Measurements from ENCODE around the gene CBX2.
A peak's percentile ranks its signal among the peaks of the same experiment; 100 is the strongest.

The CBX2 gene

DNA sequence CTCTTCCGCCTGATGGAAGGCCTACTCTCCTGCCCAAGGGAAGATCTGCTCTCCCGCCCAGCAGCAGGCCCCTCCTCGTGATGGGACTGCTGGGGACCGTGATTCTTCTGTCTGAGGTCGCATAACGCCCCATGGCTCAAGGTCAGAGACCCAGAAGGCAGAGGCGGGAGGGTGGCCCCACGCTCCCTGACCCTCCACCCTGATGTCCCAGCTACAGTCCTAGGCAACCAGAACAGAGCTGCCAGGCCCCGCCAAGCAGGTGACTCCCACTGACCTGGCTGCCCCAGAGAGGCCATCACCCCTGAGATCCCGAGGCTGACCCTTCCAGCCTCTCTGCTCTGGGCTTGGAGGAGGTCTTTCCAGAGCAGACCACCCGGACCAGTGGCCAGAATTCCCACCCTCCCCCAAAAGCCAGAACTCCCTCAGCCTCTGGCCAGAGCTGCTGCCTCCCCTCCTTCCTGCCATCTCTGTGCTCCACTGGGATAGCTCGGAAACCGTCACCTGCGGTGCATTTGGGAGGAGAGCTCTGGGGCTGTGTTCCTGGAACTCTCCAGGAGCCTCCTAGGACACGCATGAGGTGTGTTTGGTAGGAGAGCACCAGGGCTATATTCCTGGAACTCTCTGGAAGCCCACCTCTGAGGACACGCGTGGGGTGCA is 39.9 kb upstream of the CBX2 start:
- Histone ChIP-seq H3K4me3 (ENCODE audit: low read length) (no peak overlapping the region), H3K36me3 (ENCODE audit: control insufficient read depth, insufficient read depth, low read length) (no peaks in the 10 kb centered on the region), H3K4me1 (ENCODE audit: control insufficient read depth, insufficient read depth, low read length) (peaks cover 36% of the 10 kb centered on the region), H3K9me3 (ENCODE audit: control insufficient read depth, low read length) (no peaks in the 10 kb centered on the region), H3K9ac (ENCODE audit: low read length) (no peak overlapping the region), H3K27me3 (ENCODE audit: control insufficient read depth, insufficient read depth, low read length) (peaks cover 11% of the 10 kb centered on the region)

DNA sequence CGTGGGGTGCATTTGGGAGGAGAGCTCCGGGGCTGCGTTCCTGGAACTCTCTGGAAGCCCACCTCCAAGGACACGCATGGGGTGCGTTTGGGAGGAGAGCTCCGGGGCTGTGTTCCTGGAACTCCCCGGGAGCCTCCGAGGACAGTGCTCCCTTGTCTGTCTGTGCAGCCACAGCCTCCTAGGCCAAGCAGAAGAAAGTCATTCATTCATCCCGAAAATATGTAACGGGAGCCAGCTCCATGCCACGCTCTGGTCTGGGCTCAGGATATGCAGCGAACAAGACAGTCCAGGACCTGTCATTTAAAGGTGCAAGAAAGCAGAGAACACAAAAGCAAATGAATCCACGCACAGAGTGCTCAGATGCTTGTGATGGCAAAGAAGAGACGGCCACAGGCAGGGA is 39.3 kb upstream of the CBX2 start:
- Histone ChIP-seq H3K9me3 (ENCODE audit: control insufficient read depth, low read length) (no peaks in the 10 kb centered on the region), H3K36me3 (ENCODE audit: control insufficient read depth, insufficient read depth, low read length) (no peaks in the 10 kb centered on the region), H3K9ac (ENCODE audit: low read length) (no peak overlapping the region), H3K4me3 (ENCODE audit: low read length) (no peak overlapping the region), H3K27me3 (ENCODE audit: control insufficient read depth, insufficient read depth, low read length) (peaks cover 11% of the 10 kb centered on the region), H3K4me1 (ENCODE audit: control insufficient read depth, insufficient read depth, low read length) (peaks cover 31% of the 10 kb centered on the region)

DNA sequence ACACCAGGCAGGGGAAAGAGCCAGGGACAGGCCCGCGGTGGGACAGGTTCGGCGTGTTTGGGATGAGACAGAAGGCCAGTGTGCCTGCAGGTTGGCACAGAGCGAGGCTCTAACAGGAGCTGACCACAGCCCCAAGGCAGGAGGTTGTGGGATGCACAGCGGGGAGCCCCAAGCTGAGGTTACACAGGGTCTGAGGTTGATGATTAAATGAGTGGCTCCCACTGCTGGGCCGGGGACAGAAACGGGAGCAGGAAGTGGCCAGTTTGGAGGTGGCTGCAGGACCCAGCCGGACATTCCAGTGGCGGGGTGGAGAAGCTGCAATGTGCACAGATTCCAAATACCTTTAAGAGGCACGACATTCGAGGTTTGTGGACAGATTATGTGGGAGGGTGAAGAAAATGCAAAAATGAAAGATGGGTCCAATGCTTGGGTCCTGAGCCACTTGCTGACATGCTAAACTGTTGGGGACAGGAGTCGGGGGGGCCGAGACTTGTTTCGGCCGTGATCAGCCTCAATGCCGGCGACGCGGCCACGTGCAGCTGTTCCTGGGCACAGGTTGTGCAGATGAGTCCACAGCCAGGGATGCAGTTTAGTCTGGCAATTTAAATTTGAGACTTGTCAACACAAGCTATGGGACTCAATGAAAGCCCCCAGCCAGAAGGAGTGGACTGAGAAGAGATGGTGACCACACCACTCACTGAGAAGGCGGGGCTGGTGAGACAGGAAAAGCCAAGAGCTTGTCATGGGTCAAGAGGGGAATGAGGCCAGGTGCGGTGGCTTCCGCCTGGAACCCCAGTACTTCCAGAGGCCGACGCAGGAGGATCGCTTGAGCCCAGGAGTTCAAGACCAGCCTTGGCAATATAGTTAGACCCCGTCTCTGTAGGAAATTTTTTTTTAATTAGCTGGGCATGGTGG is 38.5 kb upstream of the CBX2 start:
- Histone ChIP-seq H3K4me1 (ENCODE audit: control insufficient read depth, insufficient read depth, low read length) (peaks cover 31% of the 10 kb centered on the region), H3K27me3 (ENCODE audit: control insufficient read depth, insufficient read depth, low read length) (peaks cover 11% of the 10 kb centered on the region), H3K9me3 (ENCODE audit: control insufficient read depth, low read length) (no peaks in the 10 kb centered on the region), H3K4me3 (ENCODE audit: low read length) (no peak overlapping the region), H3K36me3 (ENCODE audit: control insufficient read depth, insufficient read depth, low read length) (no peaks in the 10 kb centered on the region), H3K9ac (ENCODE audit: low read length) (no peak overlapping the region)

DNA sequence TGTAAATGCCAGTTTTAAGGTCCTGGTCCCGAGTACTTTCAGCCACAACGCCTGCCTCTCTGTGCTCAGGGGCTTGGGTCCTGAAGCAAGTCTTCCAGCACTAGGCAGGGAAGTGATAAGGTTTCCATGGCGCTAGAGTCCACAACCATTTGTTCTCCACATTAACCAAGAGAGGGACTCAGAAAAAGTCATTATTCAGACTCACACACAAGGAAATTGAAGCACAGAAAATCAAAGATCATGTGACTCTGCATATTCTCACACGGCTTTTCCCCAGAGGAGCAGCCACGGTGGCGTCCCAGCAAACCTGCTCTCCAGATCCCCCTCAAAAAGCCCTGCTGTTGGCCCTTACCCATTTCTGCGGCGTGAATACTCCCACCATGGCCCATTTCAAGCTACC is 37.5 kb upstream of the CBX2 start:
- Histone ChIP-seq H3K4me1 (ENCODE audit: control insufficient read depth, insufficient read depth, low read length) (peaks cover 31% of the 10 kb centered on the region), H3K27me3 (ENCODE audit: control insufficient read depth, insufficient read depth, low read length) (peaks cover 11% of the 10 kb centered on the region), H3K9me3 (ENCODE audit: control insufficient read depth, low read length) (no peaks in the 10 kb centered on the region), H3K4me3 (ENCODE audit: low read length) (no peak overlapping the region), H3K9ac (ENCODE audit: low read length) (peak overlapping the region; percentile 58), H3K36me3 (ENCODE audit: control insufficient read depth, insufficient read depth, low read length) (no peaks in the 10 kb centered on the region)

DNA sequence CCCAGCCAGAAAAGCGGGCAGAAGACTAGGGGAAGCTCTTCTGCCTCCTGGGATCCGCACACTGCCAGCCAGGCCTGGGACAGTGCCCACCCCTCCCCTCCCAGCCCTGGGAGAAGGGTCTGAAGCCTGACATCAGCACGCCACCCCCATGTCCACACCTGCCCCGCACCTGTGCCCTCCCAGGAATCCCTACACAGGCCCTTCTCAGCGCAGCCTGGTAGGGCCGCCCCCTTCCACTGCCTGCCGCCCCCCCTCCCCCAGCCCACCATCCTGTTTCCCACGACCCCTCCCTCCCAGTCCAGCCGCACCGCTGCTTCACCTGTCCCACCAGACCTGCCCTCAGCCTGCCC is 36.6 kb upstream of the CBX2 start:
- Histone ChIP-seq H3K4me3 (ENCODE audit: low read length) (no peak overlapping the region), H3K36me3 (ENCODE audit: control insufficient read depth, insufficient read depth, low read length) (no peaks in the 10 kb centered on the region), H3K9ac (ENCODE audit: low read length) (peak overlapping the region; percentile 34), H3K9me3 (ENCODE audit: control insufficient read depth, low read length) (no peaks in the 10 kb centered on the region), H3K27me3 (ENCODE audit: control insufficient read depth, insufficient read depth, low read length) (peaks cover 14% of the 10 kb centered on the region), H3K4me1 (ENCODE audit: control insufficient read depth, insufficient read depth, low read length) (peaks cover 33% of the 10 kb centered on the region)

DNA sequence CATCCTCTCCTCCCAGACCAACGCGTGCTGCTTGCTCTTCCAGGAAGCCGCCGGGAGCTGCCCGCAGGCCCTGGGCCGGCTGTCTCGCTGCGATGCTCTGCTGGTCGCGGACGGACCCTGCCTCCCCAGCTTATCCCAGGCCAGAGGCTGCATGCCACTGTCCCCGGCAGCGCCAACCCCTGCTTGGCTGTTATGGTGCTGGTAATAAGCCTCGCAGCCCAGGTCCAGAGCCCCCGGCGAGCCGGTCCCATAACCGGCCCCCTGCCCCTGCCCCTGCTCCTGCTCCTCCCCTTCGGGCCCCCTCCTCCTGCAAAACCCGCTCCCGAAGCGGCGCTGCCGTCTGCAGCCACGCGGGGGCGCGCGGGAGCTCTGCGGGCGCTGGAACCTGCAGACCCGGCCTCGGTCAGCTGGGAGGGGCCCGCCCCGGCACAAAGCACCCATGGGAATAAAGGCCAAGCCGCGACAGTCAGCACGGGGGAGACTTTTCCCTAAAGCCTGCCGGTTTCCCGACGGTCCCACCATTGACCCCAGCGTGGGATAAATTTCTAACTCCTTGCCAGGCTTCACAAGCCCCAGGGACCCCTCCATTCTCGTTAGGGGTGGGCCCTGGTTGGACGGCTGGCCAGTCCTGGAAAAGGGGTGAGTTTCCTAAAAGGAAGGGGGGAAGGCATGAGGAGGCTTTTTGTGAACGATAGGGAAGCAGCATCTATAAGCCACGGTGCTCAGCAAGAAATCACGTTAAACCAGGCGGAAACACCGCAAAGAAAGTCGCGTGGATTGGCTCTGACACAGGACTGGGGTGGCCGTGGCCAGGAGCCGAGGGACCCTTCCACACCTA is 36.0 kb upstream of the CBX2 start:
- H3K36me3 ChIP-seq (ENCODE audit: control insufficient read depth, insufficient read depth, low read length) = no peaks in the 10 kb centered on the region
- peaks cover 20% of the 10 kb centered on the region for H3K27me3 ChIP-seq (ENCODE audit: control insufficient read depth, insufficient read depth, low read length)
- H3K4me3 ChIP-seq (ENCODE audit: low read length) = no peak overlapping the region
- peaks cover 39% of the 10 kb centered on the region for H3K4me1 ChIP-seq (ENCODE audit: control insufficient read depth, insufficient read depth, low read length)
- H3K9ac ChIP-seq (ENCODE audit: low read length) = peak overlapping the region; percentile 34
- H3K9me3 ChIP-seq (ENCODE audit: control insufficient read depth, low read length) = no peaks in the 10 kb centered on the region

DNA sequence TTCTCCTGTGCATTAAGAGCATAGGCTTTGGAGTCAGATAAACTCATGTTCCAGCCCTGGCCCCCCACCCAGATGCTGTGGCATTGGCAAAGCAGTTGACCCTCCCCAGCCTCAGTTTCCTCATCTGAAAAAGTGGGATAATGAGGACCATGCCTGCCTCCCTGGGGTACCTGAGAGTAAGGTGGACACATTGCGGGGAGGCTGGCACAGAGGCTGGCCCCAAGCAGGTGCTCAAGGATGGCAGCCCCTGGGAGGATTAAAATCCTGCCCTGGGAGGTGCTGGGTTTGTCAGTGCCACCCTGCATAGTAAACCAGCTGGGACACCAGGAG is 35.4 kb upstream of the CBX2 start:
- no peak overlapping the region for H3K4me3 ChIP-seq (ENCODE audit: low read length)
- peaks cover 26% of the 10 kb centered on the region for H3K27me3 ChIP-seq (ENCODE audit: control insufficient read depth, insufficient read depth, low read length)
- H3K9me3 ChIP-seq (ENCODE audit: control insufficient read depth, low read length) = no peaks in the 10 kb centered on the region
- peaks cover 45% of the 10 kb centered on the region for H3K4me1 ChIP-seq (ENCODE audit: control insufficient read depth, insufficient read depth, low read length)
- no peaks in the 10 kb centered on the region for H3K36me3 ChIP-seq (ENCODE audit: control insufficient read depth, insufficient read depth, low read length)
- peak overlapping the region; percentile 34 for H3K9ac ChIP-seq (ENCODE audit: low read length)

DNA sequence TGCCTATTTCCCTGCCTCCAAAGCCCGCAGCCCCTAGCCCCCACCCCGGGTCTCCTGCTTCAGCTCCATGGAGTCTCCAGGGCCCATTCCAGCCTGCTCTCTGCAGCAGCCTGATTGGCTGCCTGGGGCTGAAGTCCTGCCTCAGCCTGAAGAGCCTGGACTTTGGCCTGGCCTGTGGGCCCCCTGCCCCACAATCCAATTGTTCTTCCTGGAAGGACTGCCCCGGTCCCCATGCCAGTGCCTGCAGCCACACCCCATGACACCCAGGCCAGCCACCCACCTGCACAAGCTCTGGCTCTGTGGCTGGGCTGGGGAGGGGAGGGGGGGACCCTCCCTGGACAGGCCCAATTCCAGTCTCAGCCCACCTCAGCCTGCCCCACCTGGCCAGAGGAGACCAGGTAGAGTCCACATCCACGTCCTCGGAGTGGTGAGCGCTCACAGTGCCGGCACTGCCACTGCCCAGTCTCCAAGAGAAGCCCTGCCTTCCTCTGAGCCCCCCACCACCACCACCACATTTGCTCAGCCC is 34.9 kb upstream of the CBX2 start:
- Histone ChIP-seq H3K27me3 (ENCODE audit: control insufficient read depth, insufficient read depth, low read length) (peaks cover 30% of the 10 kb centered on the region), H3K4me1 (ENCODE audit: control insufficient read depth, insufficient read depth, low read length) (peaks cover 49% of the 10 kb centered on the region), H3K36me3 (ENCODE audit: control insufficient read depth, insufficient read depth, low read length) (no peaks in the 10 kb centered on the region), H3K9ac (ENCODE audit: low read length) (no peak overlapping the region), H3K9me3 (ENCODE audit: control insufficient read depth, low read length) (no peaks in the 10 kb centered on the region), H3K4me3 (ENCODE audit: low read length) (no peak overlapping the region)

DNA sequence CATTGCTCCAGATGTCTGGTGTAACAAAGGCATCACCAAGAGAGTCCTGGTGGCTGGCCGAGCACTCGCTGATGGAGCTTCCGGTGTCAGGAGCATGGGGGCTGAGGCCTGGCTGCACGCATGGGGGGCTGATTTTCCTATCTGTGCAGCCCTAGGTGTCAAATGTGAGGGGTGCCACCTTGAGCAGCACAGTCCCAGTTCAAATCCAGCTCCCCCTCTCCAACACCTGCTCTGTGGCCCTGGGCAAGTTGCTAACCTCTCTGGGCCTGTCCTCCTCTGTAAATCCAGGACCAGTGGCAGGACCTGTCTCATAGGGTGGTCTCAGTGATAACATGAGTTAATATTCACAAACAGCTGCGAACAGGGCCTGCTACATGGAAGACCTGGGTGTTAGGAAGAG is 34.3 kb upstream of the CBX2 start:
- Histone ChIP-seq H3K9me3 (ENCODE audit: control insufficient read depth, low read length) (no peaks in the 10 kb centered on the region), H3K4me1 (ENCODE audit: control insufficient read depth, insufficient read depth, low read length) (peaks cover 50% of the 10 kb centered on the region), H3K27me3 (ENCODE audit: control insufficient read depth, insufficient read depth, low read length) (peaks cover 32% of the 10 kb centered on the region), H3K4me3 (ENCODE audit: low read length) (no peak overlapping the region), H3K9ac (ENCODE audit: low read length) (no peak overlapping the region), H3K36me3 (ENCODE audit: control insufficient read depth, insufficient read depth, low read length) (no peaks in the 10 kb centered on the region)

DNA sequence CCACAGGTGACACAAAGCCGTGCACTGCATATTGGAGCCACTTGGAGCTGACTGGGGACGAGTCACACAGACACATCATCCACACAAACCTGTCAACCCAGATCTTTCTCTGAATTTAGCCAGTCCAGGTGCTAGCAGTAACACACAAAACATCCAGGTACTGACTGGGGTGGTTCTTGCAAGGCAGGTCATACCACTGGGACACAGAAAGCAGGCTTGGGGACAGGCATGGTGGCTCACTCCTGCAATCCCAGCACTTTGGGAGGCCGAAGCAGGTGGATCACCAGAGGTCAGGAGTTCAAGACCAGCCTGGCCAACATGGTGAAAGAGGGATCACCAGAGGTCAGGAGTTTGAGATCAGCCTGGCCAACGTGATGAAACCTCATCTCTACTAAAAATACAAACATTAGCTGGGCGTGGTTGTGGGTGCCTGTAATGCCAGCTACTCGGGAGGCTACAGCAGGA is 32.3 kb upstream of the CBX2 start:
- no peak overlapping the region for H3K9ac ChIP-seq (ENCODE audit: low read length)
- peaks cover 46% of the 10 kb centered on the region for H3K27me3 ChIP-seq (ENCODE audit: control insufficient read depth, insufficient read depth, low read length)
- no peak overlapping the region for H3K4me3 ChIP-seq (ENCODE audit: low read length)
- H3K36me3 ChIP-seq (ENCODE audit: control insufficient read depth, insufficient read depth, low read length) = no peaks in the 10 kb centered on the region
- no peaks in the 10 kb centered on the region for H3K9me3 ChIP-seq (ENCODE audit: control insufficient read depth, low read length)
- peaks cover 39% of the 10 kb centered on the region for H3K4me1 ChIP-seq (ENCODE audit: control insufficient read depth, insufficient read depth, low read length)

DNA sequence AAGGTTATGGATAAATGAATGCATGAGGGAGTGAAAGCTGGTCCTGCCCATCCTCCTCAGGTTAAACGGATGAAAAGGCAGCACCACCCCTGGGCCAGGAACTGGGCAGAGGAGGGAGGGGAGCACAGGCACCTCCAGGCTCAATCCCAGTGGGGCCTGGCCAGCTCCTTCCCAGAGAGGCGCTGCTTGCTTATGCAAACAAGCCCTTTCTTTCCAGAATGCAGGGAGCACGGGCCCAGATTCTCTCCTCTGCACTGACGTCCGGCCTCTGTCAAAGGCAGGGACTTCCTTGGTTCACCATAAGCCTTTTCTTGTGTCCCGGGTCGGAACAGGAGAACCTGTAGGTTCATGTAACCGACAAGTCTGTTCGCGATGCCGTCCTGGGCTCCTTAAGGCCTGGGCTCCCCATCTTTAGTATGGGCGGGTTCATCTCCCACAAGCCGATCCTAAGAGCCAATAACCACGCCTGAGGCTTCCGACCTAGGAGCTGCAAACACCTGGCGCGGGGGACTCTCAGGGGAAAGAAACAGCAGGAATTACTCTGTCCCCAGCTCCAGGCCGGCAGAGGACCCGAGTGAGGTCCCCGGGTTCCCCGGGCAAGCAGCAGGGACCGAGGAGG is 30.9 kb upstream of the CBX2 start:
- peaks cover 46% of the 10 kb centered on the region for H3K27me3 ChIP-seq (ENCODE audit: control insufficient read depth, insufficient read depth, low read length)
- no peak overlapping the region for H3K9ac ChIP-seq (ENCODE audit: low read length)
- no peaks in the 10 kb centered on the region for H3K9me3 ChIP-seq (ENCODE audit: control insufficient read depth, low read length)
- H3K4me3 ChIP-seq (ENCODE audit: low read length) = no peak overlapping the region
- H3K36me3 ChIP-seq (ENCODE audit: control insufficient read depth, insufficient read depth, low read length) = no peaks in the 10 kb centered on the region
- peaks cover 31% of the 10 kb centered on the region for H3K4me1 ChIP-seq (ENCODE audit: control insufficient read depth, insufficient read depth, low read length)

Measured in mucosa of stomach (tissue), 1 donor.